Posterior cingulate gyrus (tissue), 11 donors: Measurements from ENCODE around the gene MYB.
"Not testable (repeated sequence)": the region's sequence is repeated elsewhere in the genome, so short reads cannot be mapped to it uniquely, and the experiment has no call there.

Experiments
- DNase-seq, 10 donors: peaks; one replicate each; pipeline versions ENCODE4 v3.0.0 to v3.0.0-alpha.2; 2020 to 2021; ENCODE audit warnings: mixed read lengths in 3 of 10
- intact Hi-C: fragments of 100-400 bp; cut with DNase I; formaldehyde crosslinking; loops from one replicate; pipeline ENCODE4 v1.15.1; 2023

MYB gene

DNA sequence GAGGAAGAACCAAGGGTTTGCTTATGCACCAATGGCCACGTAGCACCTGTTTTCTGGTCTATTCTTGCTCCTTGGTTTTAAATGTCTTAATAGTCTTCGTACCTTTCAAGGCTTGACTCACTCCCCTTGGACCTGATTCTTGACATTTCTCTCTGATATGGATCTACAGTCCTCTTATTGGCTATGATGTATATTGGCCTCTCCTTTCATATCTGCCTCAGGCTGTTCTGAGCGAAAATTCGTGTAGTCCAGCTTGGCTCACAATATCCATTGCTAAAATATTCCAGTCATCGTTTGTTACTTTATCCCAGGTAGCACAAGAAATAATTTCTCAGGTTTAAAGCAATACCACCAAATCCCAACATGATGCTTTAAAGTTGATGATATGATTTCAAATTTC lies 59.6 kb downstream of the MYB start:
- no peak for DNase-seq
- intact Hi-C loops: no loop called here

- DNase-seq: no peak
- intact Hi-C loops: no loop called here
These were observed 63.0 kb downstream of the MYB start for GRCh38 chr6:135243871-135244796.

GRCh38 chr6:135244805-135245204 lies 63.7 kb downstream of the MYB start:
- intact Hi-C loops: no loop called here
- DNase-seq: no peak

DNA sequence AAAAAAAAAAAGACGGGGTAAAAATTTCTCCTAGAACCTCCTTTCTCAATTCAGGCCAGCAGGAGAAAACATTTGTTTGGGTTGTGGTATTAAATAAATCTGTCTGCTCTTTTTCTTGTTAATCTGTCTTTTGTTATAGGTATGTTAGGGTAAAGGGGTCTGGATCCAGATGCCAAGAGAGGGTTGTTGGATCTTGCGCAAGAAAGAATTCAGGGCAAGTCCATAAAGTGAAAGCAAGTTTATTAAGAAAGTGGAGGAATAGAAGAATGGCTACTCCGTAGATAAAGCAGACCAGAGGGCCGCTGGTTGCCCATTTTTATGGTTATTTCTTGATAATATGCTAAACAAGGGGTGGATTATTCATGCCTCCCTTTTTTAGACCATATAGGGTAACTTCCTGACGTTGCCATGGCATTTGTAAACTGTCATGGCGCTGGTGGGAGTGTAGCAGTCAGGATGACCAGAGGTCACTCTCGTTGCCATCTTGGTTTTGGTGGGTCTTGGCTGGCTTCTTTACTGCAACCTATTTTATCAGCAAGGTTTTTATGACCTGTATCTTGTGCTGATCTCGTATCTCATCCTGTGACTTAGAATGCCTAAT lies 65.4 kb downstream of the MYB start:
- DNase-seq, intact Hi-C loops: not testable (repeated sequence)

DNA sequence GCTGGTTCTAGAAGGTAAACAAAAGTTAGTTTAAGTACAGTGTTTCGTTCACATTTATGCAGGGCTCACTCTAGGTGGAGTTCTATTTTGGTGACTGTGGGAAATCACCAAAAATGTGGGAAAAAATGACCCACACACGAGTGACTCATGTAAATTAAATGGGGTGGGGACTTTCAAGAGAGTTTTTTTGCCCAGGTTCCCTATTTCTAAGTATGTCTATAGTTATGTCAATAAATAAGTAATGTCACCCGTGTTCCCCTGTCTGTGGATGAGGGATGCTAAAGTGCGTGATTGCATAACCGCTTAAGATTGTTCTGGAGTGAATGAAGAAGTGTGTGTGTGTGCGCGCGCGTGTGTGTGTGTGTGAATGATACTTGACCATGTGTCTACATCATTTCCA lies 69.1 kb downstream of the MYB start:
- intact Hi-C loops: no loop called here

DNA sequence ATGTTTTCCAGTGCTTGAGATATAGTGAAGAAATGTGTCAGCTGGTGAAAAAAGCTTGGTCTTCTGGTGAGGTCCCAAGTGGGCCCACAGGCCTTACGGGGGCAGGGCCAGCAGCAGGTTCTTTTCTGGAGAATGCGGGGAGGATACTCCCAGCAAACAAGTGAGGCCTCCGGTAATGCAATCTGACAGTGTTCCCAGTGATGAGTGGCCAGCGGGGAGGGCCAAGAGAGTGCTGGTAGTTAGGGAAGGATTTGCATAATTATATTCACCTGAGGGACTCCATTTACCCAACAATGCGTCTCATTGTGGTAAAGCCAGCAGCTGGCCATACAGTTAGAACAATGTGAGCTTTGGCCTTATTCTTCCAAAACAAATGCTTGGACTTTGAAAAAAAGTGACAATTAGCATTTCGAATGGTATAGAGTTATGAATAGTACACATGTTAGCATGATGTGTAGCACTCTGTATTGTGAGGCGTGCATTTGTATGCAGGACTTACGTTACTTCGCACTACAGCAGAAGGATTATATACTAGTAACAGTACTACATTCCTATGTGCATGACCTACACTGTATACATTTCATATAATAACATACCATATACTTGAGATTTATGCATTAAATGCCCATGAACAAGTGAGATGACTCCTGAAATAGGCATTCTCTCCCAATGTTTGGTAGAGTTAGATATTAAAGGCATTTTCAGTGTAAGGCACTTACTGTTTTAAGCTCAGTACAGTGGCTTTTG lies 69.8 kb downstream of the MYB start:
- intact Hi-C loops: no loop called here
- DNase-seq: no peak

More for the DNA sequence above, 69.1 kb downstream of the MYB start:
- no peak for DNase-seq

- DNase-seq: no peak
- intact Hi-C loops: no loop called here
These were observed 70.7 kb downstream of the MYB start for GRCh38 chr6:135251498-135252441.

DNA sequence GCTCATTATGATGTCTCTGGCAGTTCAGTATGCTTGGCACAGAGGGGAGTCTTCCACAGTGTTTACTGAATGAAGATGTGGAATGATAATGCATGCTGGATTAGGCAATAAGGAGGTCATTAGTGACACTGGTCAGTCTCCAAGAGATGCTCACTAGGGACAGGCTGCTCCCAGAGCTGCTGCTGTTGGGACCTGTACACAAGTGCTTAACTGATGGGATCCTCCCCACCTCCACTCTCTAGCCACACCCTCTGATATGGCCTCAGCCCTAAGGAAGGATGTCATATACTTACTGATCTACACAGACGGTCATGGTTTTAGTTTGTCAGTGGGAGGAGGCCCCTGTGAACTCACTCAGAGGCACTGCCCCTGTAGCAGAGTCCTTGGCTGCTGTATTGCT lies 73.4 kb downstream of the MYB start:
- no peak for DNase-seq
- intact Hi-C loops: no loop called here

GRCh38 chr6:135256866-135257265 lies 75.8 kb downstream of the MYB start:
- intact Hi-C loops: no loop called here

GRCh38 chr6:135257631-135258405 lies 76.7 kb downstream of the MYB start:
- intact Hi-C loops: no loop called here
- no peak for DNase-seq

More at GRCh38 chr6:135256866-135257265, 75.8 kb downstream of the MYB start:
- DNase-seq: no peak

DNA sequence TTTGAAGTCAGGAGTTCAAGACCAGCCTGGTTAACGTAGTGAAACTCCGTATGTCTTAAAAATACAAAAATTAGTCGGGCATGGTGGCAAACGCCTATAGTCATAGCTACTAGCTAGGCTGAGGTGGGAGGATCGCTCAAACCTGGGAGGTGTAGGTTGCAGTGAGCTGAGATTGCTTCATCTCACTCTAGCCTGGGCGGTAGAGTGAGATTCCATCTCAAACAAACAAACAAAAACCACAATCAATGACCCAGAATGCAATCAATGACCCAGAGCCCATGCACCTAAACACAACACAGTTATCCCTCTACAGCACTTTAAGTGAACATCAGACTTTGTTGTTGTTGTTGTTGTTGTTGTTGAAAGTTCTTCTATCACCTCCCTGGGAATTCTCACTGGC lies 77.9 kb downstream of the MYB start:
- intact Hi-C loops: no loop called here
- DNase-seq: no peak

- intact Hi-C loops: no loop called here
- DNase-seq: no peak
These were observed 79.5 kb downstream of the MYB start for GRCh38 chr6:135260612-135261011.

DNA sequence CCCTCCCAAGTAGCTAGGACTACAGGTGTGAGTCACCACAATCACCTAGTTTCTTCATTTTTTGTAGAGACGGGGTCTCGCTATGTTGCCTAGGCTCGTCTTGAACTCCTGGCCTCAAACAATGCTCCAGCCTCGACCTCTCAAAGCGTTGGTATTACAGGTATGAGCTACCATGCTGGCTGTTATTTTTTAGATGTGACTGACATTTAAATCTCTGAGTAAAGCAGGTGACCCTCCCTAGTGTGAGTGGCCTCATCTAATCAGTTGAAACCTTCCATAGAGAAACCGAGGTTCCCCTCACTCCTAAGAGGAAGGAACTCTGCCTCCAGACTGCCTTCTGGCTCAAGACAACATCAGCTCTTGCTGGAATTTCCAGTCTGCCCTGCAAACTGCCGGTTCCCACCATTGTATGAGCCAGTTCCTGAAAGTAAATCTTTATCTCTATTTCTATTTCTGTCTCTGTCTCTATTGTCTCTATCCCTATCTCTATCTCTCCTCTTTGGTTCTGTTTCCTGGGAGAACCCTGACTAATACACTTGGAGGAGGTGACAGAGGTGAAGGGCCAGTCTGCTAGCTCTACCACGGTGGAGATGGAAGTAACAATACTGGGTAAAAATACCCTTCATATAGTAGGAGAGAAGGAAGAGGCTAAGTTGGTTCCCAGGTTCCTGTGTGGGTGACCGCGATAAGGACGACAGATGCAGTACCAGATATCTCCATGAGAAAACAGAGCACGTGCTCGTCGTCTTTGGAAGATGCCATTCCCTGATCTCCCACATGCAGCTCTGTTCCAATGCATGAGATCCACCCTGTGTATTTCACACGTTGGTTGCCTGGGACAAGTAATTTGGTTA lies 81.0 kb downstream of the MYB start:
- DNase-seq: no peak
- intact Hi-C loops: no loop called here

- no peak for DNase-seq
- intact Hi-C loops: no loop called here
These were observed 84.2 kb downstream of the MYB start for GRCh38 chr6:135265278-135265677.

GRCh38 chr6:135266675-135267074 lies 85.6 kb downstream of the MYB start:
- intact Hi-C loops: no loop called here
- DNase-seq: no peak

DNA sequence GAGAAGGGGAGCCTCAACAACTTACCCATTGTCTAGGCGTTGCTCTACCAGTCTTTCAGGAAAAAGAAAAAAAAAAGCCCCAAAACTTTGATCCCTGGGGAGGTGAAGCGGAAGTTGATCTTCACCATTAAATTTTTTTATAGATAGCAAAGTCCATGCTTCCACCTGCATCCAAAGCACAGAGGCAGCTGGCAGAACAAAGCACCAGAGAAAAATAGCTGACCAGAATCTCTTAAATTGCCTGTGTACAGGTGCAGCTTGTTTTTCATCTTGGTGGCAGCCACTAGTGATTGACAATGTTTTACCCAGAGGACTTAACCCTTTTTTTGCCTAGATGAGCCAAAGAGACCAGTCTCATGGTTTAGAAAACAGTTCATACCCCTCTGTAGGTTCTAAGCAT lies 86.0 kb downstream of the MYB start:
- no peak for DNase-seq
- intact Hi-C loops: no loop called here

- DNase-seq: no peak
- intact Hi-C loops: no loop called here
These were observed 87.2 kb downstream of the MYB start for GRCh38 chr6:135268263-135268662.

GRCh38 chr6:135268740-135269139 lies 87.6 kb downstream of the MYB start:
- intact Hi-C loops: no loop called here
- DNase-seq: no peak
